GM19463 (cell line): Measurements from ENCODE around the gene CDYL2.

ENCODE experiments used
- ATAC-seq: cut with Tn5 transposase; IDR thresholded peaks from one replicate; pipeline ENCODE4 v1.9.1; 2021; ENCODE audit warnings: mild to moderate bottlenecking, moderate library complexity; ENCODE audit not compliant: unreplicated experiment

CDYL2 gene

GRCh38 chr16:80604600-80605355 lies 199.6 kb downstream of the CDYL2 start:
- no peak for ATAC-seq

- no peak for ATAC-seq
Measured at GRCh38 chr16:80602894-80603293, 201.5 kb downstream of the CDYL2 start.

DNA sequence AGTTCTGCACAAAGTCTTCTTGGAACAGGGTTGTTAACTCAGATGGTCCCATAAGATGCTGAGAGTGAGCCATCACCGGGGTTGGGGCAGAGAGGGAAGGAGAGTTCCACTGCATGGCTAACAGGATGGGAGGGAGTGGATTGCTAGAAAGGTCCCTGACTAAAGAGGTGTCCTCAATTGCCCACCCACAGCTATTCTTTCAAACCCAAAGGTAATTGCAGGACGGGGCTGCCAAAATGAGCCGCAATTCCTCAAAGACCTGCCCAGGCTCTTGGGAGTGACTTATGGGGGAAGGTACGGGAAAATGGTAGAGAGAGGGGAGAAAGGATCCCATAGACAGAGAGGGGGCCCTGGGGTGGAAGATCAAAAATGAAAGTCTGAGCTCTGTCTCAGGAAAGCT lies 203.2 kb downstream of the CDYL2 start:
- no peak for ATAC-seq

- ATAC-seq = no peak
Measured at GRCh38 chr16:80599466-80599865, 204.9 kb downstream of the CDYL2 start.

DNA sequence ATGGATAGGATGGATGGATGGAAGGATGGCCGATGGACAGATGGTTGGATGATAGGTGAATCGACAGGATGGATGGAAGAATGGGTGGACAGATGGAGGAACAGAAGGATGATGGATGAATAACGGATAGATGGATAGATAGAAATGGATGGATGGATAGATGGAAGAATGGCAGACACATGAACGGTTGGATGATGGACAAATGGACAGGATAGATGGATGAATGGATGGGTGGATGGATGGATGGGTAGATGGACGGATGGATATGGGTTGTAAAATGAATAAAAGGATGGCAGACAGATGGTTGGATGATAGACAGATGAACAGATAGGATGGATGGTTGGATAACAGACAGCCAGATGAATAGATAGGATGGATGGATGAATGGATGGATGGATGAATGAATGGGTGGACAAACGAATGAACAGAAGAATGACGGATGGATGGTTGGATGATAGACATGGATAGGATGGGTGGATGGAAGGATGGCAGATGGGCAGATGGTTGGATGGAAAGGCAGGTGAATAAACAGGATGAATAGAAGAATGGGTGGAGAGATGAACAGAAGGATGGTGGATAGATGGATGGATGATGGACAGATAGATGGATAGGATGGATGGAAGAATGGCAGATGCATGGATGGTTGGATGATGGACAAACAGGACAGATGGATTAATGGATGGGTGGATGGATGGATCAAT lies 207.7 kb downstream of the CDYL2 start:
- ATAC-seq = no peak

GRCh38 chr16:80594756-80595155 lies 209.6 kb downstream of the CDYL2 start:
- no peak for ATAC-seq

DNA sequence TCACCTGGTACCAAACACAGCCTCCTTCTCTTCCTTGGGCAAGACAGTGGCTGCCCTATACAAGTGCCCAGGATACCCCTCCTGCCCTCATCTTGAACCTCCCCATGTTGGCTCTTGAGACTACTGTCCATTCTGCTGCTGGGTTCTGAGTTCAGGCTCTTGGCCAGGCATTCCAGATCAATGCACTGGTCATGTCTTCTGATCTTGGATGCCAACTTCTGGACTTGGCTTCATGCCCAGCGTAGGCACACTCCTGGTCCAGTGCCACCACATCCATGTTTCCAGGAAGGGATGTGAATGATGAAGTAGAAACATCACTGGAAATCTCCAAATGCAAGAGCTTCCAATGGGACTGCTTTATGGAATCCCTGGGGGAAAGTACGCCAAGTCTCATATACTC lies 212.1 kb downstream of the CDYL2 start:
- no peak for ATAC-seq

- ATAC-seq = no peak
Measured at GRCh38 chr16:80591071-80591915, 213.1 kb downstream of the CDYL2 start.

GRCh38 chr16:80587071-80587470 lies 217.3 kb downstream of the CDYL2 start:
- ATAC-seq = no peak

GRCh38 chr16:80586476-80586875 lies 217.9 kb downstream of the CDYL2 start:
- no peak for ATAC-seq

DNA sequence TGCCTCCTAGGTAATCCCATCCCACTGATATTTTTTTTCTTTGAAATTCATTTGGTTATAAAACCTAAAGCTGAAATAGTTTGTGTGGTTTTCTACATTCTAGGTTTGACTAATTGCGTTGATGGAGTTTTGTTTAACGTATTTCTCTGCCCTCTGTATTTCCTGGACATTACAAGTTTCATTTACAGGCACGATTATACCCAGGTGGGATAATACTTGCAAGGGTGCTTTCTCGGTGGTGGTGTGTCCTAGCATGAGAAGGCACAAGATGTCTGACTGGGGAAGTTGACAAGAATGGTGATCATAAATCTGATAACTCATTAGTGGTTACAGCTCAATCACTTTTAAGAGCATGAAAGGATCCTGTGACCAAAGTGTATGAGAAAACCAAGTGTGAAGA lies 218.6 kb downstream of the CDYL2 start:
- ATAC-seq = peak; percentile 76

DNA sequence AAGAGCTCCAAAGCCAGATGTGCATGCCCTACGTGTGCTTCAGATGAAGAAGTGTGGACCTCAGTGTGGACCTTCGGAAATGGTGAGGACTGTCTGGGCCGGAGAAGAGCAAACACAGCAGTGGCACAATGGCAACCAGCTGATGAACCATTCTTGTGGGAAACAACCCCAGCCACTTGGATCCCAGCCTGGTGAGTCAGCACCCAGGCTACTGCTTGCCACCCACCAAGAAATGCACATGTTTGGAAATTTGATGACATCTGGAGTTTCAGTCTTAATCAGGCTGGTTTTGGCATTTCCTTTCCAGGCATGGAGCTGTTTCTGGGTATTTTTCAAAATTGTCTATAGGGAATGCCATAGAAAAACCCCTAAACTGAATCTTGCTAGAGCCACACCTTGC lies 220.9 kb downstream of the CDYL2 start:
- no peak for ATAC-seq

DNA sequence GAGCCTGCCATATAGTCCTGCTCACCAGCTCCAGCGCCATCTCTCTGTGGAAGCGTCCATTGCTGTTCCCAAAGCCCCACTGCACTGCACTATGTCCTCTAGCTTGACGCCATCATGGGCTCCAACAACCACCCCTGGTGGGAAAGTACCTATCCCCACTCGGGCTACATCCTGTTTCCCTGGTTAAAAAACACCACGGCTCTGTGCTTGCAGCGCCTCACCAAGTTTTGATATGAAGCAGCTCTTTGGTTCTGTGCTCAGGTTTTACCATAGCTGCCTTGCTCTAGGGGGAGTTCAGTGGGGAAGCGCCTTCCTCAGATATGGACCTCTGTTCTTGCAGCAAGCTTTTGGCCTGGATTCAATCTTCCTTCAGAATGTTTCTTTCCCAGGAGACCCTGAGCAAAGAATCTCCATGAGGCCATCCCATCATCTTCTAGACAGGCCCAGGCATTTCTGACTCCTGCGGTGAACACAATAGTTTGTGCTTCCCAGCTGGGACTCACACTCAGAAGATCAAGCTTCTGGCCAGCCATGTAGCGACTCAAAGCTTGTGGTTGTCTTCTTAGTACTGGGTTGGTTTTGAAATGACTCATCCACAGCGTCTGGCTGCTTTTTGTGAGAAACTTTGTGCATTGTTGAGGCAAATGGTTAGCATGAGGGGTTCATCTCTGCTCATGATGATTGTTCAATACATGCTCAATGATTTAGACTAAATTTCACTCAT lies 224.1 kb downstream of the CDYL2 start:
- ATAC-seq = peak; percentile 89

DNA sequence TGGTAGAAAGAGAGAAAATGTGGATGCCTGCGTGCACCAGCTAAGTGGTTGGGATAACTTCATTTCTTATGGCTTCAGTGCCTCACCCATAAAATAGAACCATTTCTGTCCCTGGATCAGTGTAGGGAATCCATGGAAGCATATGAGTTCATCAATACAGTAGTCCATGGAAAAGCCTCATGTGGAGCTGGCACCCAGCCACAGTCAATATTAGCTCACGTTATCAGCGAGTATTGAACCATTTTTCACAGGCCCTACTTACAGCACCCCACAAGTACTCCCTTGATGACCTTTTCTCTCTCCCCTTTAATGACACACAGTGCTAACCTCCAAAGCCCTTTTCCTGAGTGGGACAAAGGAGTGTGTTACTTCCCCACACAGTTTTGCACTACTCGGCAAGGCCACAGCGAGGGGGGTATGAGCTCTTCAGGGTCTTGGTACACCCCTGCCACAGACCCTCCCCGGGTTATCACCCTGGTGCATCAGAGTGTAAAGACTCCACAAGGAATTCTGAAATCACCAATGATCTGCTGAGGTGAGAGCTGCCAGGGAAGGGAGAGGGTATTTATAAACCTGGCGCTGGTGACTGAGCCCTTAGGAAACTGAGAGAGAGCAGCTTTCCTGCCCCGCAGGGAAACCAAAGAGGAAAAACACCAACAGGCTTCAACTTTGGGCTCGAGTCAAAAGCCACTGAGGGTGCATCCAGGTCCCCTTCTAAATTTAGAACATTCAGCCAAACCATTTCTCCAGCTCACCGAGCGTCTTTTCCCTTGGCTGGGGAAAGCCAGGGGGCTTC lies 226.7 kb downstream of the CDYL2 start:
- no peak for ATAC-seq

DNA sequence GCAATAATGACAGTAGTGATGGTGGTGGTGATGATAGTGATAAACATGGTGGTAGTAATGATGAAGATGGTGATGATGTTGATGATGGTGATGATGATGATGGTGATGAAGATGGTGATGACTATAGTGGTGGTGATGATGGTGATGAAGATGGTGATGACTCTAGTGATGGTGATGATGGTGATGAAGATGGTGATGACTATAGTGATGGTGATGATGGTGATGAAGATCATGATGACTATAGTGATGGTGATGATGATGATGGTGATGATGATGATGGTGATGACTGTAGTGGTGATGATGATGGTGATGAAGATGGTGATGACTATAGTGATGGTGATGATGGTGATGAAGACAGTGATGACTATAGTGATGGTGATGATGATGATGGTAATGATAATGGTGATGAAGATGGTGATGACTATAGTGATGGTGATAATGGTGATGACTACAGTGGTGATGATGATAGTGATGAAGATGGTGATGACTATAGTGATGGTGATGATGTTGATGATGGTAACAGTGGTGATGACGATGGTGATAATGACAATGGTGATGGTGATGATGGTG lies 228.0 kb downstream of the CDYL2 start:
- no peak for ATAC-seq

- ATAC-seq = no peak
Measured at GRCh38 chr16:80573700-80574120, 230.7 kb downstream of the CDYL2 start.

DNA sequence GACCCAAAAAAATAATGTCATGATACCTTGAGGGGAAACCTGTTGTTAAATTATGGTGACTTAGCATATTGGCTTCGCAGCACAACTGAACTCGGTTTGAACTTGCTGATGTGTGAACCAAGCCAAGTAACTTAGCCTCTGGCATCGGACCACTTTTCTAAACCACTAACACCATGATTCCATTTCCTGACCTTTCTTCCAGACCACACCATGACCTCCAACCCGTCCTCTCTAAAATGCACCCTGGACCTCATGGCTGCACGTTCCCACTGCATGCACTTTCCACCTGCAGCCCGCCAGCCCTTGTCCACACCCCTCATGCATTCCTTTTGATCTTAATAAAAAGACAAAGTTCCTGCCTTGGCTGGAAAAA lies 234.3 kb downstream of the CDYL2 start:
- no peak for ATAC-seq

- ATAC-seq = peak; percentile 78
Measured at GRCh38 chr16:80569440-80570105, 234.8 kb downstream of the CDYL2 start.

DNA sequence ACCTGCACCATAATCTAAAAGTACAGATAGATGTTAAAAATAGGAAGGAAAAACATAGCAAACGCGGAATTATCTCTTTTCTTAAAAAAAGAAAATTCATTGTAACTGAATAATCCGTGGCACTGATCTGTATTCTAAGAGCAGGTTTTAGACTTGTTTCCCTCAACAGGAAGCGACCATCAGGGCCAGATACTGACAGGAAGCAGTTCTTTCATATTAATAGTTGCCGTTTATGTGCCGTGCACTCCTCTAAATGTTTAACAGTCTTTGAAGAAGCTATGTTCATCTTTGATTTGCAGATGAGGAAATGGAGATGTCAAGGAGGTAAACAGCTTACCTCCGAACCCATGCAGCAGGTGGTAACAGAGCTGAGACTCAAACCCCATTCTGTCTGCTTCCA lies 240.0 kb downstream of the CDYL2 start:
- ATAC-seq = no peak
